Astrocyte of the cerebellum (primary cell): ENCODE measurements around the gene FAM32A.

Experiments used
- DNase-seq: peaks from one replicate; pipeline ENCODE4 v3.0.0-alpha.2; 2011; ENCODE audit warnings: low read depth
- H3K4me3 ChIP-seq: 2 replicates; pipeline ENCODE4 v1.5.1; 2011; ENCODE audit warnings: mild to moderate bottlenecking, low read depth, low read length, moderate library complexity
- in situ Hi-C: cut with HindIII; loops from 2 replicates; pipeline ENCODE4 v1.10.0; 2017; ENCODE audit warnings: low sequenced_read_pairs
- TF ChIP-seq, protein P1 (sequence below): IDR thresholded peaks from 2 replicates; pipeline ENCODE4 v1.5.1; 2012; ENCODE audit warnings: low read length, low read depth, moderate library complexity, mild to moderate bottlenecking; ENCODE audit errors: missing control alignments

The FAM32A gene

GRCh38 chr19:16190736-16191135, 5.5 kb downstream of the FAM32A start:
- TF ChIP-seq, protein P1, sequence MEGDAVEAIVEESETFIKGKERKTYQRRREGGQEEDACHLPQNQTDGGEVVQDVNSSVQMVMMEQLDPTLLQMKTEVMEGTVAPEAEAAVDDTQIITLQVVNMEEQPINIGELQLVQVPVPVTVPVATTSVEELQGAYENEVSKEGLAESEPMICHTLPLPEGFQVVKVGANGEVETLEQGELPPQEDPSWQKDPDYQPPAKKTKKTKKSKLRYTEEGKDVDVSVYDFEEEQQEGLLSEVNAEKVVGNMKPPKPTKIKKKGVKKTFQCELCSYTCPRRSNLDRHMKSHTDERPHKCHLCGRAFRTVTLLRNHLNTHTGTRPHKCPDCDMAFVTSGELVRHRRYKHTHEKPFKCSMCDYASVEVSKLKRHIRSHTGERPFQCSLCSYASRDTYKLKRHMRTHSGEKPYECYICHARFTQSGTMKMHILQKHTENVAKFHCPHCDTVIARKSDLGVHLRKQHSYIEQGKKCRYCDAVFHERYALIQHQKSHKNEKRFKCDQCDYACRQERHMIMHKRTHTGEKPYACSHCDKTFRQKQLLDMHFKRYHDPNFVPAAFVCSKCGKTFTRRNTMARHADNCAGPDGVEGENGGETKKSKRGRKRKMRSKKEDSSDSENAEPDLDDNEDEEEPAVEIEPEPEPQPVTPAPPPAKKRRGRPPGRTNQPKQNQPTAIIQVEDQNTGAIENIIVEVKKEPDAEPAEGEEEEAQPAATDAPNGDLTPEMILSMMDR, result no peak
- no peak for DNase-seq
- in situ Hi-C loops, result no loop called here
- H3K4me3 ChIP-seq, result no peak overlapping the region

- no peak for DNase-seq
- in situ Hi-C loops, result no loop called here
- TF ChIP-seq, protein P1, result no peak
- H3K4me3 ChIP-seq, result no peak overlapping the region
Measured at GRCh38 chr19:16191216-16191908, 6.2 kb downstream of the FAM32A start.

GRCh38 chr19:16193466-16193865, 8.3 kb downstream of the FAM32A start:
- no peak for DNase-seq
- in situ Hi-C loops, result no loop called here
- TF ChIP-seq, protein P1, result no peak
- H3K4me3 ChIP-seq, result no peak overlapping the region

DNA sequence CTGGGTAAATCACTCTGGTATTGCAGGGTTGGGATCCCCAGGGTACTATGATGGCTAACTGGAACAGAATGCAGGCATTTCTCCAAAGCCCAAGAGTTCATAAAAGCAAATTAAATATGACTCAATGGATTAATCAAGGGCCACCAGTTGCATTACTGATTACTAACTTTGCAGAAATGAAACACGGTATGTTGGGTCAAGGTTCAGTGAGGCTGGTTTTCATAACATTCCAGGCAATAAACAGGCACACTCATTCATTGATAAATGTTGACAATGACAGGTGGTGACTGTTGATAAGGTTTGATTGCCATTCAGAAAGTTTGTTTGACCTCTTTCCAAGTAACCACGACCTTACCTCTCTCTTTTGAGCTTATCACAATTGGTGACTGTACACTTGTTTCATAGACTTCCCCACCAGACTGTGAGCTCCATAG, 12.0 kb downstream of the FAM32A start:
- peak; percentile 55 for DNase-seq
- TF ChIP-seq, protein P1, result no peak
- peak overlapping the region; percentile 100 for H3K4me3 ChIP-seq
- in situ Hi-C loops, result no loop called here

DNA sequence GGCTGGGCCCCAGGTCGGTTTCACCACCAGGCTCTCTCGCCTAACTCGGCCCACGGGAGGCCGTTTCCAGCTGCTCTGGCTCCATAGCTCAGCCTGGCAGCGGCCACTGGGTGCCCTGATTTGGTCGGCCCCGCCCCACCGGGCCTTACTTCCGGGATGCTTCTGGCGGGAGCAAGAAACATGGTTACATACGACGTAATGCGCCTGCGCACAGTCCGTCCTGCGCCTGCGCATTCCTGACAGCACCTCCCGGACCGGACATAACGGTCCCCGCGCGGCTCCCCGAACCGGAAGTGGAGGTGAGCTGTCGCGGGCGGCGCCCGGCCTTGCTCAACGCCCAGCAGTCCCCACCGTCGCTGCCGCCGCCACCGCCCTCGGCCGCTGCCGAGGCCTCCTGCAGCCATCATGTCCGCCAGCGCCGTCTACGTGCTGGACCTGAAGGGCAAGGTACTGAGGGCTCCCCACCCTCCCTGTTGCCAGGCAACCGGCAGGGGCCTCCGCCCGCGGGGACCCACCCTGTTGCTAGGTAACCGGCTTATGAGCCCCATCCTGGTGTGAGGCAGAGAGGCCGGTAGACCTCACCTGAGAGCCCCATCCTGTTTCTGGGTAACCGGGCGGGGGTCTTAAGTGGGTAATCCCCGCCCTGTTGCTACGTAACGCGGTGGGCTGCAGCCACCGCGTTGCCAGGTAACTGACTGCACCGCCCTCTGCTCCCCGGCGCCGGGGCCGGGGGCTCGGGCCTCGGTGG, 12.6 kb downstream of the FAM32A start, which contains the start of gene AP1M1:
Gene AP1M1, plus strand, starts transcription at position 290 of the 748 bp plus-strand sequence. Its CDS starts 116 bp downstream, at position 406.
- TF ChIP-seq, protein P1, result no peak
- peak within 1 kb of the TSS; percentile 100 for H3K4me3 ChIP-seq
- in situ Hi-C loops, result no loop called here
- DNase-seq, result peak; percentile 95

DNA sequence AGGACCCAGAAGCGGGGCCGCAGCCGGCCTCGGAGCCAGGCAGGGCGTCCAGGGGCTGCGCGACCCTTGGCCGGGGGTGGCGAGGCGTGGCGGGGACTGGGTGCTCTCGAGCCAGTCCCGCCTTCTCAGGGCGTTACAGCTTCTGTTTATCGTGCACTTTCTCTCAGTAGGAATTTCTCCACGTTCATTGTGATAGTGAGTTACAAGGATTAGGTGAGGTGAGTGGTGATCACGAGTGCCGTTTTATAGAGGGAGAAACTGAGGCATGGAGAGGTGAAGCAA, 13.1 kb downstream of the FAM32A start:
- TF ChIP-seq, protein P1, result no peak
- H3K4me3 ChIP-seq, result peak overlapping the region; percentile 100
- DNase-seq, result no peak
- in situ Hi-C loops, result no loop called here
